ENCODE results near the gene MARCKS. TPM values are rescaled to one million over a fixed set of nuclear protein-coding genes. Genes with fewer than 3 reads are reported as not detected.

The MARCKS gene
- polyA plus RNA-seq, 1 donor from 2014 or later, result 150 TPM

Other genes starting within 250 kb of the MARCKS start
- 273 TPM for gene HDAC2, start 113.8 kb downstream of the MARCKS start, polyA plus RNA-seq (ENCODE audit: insufficient read depth, low read depth, low replicate concordance)